Activated T-helper 9 cell treated with anti-CD3 and anti-CD28 coated beads, Interleukin-2, amount 50 U/mL, for 16 hours (primary cell): ENCODE data around the gene DRC7.
"Not testable (repeated sequence)": the region's sequence is repeated elsewhere in the genome, so short reads cannot be mapped to it uniquely, and the experiment has no call there.

Experiments
- DNase-seq: peaks from one replicate; pipeline ENCODE4 v3.0.0-alpha.2; 2020; ENCODE audit warnings: low read depth

Gene DRC7

DNA sequence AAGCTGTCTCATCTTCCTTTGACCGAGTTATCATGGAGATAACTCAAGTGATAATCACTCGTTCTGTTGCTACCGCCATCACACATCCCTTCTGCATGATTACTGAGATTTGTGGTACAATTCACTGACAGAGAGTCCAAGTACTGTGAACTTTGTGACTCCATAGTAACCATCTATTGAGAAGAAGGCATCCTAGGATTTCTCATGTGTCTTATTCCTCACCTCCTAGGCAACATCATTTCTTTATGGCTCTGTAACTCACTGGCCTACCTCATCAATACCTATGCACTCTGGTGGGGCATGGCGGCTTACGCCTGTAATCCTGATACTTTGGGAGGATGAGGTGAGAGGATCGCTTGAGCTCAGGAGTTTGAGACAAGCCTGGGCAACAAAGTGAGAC is 19.4 kb downstream of the DRC7 start:
- no peak for DNase-seq

DNA sequence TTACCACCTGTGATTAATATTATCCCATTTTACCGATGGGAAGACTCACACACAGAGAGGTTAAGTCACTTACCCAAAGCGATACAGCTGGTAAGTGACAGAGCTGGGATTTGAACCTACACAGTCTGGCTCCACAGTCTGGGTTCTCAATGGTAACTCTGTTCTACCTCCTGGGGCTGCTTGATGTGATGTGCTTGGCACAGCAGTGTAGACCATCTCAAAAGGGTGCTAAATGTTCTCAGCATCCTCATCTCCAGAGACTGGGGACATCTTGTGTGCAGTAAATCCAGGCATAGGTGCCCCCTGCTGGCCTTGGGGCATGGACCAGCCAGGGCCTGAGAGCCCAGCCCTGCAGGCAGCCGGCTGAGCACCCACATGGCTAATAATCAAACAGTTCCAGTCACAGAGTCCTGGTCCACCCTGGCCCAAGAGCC is 25.6 kb downstream of the DRC7 start:
- DNase-seq = no peak

DNA sequence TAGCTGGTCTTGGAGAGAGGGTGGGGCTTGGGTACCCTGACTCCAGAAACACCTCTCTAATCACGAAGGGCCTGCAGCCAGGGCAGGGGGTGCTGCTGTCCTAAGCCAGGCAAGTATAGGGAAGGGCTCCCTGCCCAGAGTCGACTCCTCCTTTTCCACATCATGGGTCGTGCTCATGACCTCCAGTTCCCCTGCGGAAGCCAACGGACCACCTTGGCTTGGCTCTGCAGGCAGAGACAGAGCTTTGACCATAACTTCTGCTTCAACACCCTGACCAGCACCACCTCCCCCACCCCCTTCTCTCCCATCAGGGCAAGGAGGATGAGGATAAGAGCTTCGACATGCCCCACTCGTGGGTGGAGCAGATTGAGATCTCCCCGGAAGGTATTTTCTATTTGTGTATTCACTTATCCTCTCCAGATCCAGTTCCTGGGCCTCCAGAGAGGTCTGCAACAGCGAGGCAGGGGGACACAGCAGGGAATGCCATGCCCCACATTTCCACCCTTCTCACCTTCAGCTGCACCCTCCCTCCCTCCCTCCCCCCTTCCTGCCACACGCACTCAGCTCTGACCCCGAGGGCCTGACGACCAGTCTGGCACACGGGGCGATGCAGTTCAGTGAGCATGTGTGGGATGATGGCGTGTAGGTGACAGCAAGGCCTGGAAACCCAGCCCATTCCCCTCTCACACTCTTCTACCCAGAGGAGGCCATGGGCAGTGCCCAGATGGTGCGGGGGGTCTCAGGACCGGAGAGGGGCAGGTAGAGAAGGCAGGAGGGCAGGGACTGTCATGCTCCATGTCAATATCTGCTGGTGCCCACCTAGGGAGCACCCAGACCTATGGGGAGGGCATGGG is 27.0 kb downstream of the DRC7 start:
- no peak for DNase-seq

DNA sequence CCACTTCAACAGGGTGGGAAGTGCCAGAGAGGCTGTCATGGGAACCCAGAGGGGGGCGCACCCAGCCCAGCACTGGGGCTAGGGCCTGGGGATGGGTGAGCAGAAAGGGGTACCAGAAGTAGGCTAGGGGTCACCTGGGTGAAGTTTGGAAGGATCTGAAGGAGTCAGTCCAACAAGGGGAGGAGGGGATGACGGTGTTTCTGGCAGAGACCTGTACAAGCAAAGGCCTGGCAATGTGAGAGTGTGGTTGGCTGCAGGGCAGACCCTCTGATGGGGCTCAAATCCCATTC is 27.5 kb downstream of the DRC7 start:
- DNase-seq = no peak

DNA sequence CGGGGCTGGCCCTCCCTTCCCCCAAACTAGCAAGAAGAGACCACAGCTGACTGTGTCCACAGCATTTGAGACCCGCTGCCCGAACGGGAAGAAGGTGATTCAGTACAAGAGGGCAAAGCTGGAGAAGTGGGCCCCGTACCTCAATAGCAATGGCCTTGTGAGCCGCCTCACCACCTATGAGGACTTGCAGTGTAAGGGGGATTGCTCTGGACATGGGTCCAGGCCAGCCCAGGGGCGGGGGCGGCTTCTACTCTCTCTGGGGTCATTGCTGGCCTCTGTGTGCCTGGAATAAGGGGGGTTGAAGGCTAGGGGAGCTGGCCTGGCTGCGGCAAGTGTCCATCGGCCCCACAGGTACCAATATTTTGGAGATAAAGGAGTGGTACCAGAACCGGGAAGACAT is 28.0 kb downstream of the DRC7 start:
- no peak for DNase-seq

DNA sequence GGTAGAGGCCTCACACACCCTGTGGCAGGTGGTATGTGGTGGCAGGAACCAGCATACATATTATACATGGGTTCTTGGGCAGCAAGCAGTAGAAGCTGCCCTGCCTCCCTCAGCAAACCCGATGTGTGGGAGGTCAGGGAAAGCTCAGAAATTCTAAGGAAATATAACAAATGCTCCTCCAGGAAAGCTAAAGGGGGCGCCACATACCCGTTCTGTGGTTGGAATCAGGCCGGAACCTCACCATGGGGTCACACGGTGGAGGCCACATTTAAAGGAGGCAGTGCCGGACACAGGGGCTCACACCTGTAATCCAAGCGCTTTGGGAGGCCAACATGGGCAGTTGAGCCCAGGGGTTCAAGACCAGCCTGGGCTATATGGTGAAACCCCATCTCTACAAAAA is 28.6 kb downstream of the DRC7 start:
- no peak for DNase-seq

DNA sequence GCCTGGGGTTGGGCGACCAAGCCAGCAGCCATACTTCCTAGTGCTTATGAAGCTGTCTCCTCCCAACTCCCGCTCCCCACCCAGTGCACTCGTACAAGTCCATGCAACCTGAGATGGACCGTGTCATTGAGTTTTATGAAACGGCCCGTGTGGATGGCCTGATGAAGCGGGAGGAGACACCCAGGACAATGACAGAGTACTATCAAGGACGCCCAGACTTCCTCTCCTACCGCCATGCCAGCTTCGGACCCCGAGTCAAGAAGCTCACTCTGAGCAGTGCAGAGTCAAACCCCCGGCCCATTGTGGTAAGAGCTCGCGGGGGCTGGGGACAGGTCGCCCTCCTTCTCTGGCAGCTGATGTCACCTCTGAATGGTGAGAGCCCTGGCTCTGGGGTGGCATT is 29.9 kb downstream of the DRC7 start:
- no peak for DNase-seq

DNA sequence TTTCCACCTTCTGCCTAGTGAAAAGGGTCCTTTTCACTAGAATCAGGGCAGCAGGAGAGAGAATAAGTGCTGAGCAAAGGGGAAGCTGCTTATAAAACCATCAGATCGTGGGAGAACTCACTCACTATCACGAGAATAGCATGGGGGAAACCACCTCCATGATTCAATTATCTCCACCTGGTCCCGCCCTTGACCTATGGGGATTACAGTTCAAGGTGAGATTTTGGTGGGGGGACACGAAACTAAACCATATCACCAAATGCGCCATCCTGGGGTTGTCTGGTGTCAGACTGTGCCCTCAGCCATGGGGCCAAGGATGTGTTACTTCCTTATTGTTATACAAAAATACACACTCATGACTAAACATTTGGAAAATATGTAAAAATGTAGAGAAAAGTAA is 30.5 kb downstream of the DRC7 start:
- DNase-seq = no peak

DNA sequence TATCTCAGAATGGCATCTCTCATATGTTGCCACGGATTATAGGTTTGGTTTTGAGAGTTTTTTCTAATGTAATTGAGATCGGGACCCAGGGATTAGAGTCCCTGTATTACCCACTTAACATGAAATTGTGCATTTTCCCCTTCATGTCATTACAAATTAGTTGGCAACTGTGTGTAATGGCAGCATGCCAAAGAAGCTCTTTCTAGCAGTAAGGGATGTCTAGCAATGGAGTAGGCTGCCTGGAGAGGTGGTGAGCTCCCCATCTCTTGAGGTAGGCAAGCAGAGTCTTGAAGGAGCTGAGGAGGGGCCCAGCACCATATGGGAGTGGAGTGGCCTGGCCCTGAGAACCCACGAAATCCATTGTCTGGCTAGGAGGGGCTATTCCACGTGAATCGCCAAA is 30.9 kb downstream of the DRC7 start:
- DNase-seq = no peak

DNA sequence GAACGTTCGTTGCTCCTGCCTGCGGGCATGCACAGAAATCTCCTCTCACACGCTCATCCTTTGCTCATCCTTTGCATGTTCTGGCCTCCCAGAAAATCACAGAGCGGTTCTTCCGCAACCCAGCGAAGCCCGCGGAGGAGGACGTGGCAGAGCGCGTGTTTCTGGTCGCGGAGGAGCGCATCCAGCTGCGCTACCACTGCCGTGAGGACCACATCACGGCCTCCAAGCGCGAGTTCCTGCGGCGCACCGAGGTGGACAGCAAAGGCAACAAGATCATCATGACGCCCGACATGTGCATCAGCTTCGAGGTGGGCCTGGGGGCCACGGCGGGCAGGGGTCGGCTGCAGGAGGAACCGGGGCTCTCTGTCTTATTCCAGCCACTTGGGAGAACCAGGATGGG is 31.4 kb downstream of the DRC7 start:
- no peak for DNase-seq

DNA sequence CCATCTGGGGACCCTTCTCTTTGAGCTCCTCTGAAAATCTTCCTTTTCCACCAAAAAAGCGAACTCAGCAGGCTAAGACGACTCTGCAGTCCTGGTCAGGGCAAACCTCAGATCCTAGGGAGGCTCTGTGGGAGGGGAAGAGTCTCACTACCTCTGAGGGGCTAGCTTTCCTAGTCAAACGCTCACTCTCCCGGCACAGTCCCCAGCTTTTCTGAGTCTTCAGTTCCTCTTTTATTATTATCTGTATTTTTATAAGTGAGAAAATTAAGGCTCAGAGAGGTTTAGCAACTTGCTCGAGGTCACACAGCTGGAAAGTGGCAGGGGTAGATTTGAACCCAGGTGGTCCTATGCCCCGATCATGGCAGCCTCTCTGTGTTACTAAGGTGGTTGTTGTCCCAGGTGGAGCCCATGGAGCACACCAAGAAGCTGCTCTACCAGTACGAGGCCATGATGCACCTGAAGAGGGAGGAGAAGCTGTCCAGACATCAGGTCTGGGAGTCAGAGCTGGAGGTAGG is 31.9 kb downstream of the DRC7 start:
- no peak for DNase-seq

DNA sequence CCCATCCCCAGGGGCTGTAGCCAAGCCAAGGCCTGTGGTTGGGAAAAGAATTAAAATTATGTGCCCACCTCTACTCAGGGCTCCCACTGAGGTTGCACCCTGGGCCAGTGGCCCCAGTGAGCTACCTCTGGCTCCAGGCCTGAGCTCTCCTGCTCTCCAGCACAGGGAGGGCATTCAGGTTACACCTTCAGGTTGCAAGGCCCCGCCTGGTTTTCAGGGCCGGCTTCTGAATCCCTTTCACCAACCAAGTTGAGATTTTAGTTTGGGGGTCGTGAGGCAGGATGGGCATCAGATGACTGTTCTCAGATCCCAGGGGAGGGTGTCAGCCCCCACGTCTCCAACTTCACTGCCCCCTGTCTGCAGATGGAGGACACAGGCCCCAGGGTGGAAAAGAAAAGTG is 33.0 kb downstream of the DRC7 start:
- no peak for DNase-seq

DNA sequence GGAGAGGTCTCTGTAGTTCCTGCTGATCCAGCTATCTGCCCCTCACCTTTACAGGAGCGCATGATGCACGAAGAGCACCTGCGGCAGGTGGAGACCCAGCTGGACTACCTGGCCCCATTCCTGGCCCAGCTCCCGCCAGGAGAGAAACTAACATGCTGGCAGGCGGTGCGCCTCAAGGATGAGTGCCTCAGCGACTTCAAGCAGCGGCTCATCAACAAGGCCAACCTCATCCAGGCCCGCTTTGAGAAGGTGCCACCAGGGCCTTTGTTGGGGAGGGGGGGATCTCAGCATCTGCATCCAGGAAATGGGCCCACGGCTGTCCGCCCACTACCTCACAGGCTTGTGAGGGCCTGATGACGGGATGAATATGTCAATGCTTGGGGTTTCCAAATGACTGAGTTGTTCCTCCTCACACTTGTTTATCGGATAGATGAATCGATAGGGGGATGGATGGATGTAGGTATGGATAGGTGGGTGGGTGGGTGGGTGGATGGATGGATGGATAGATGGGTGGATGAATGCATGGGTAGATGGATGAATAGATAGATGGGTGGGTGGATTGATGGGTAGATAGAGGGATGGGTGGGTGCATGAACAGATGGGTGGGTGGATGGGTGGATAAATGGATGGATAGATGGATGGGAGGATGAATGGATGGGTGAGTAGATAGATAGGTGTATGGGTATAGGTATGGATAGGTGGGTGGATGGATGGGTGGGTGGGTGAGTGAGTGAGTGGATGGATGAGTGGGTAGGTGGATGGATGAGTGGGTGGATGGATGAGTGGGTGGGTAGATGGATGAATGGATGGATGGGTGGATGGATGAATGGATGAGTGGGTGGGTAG is 34.0 kb downstream of the DRC7 start:
- DNase-seq = no peak

DNA sequence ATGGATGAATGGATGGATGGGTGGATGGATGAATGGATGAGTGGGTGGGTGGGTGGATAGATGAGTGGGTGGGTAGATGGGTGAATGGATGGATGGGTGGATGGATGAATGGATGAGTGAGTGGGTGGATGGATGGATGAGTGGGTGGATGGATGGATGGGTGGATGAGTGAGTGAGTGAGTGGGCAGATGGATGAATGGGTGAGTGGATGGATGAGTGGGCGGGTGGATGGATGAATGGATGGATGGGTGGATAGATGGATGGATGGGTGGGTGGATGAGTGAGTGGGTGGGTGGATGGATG is 34.5 kb downstream of the DRC7 start:
- DNase-seq = no peak

DNA sequence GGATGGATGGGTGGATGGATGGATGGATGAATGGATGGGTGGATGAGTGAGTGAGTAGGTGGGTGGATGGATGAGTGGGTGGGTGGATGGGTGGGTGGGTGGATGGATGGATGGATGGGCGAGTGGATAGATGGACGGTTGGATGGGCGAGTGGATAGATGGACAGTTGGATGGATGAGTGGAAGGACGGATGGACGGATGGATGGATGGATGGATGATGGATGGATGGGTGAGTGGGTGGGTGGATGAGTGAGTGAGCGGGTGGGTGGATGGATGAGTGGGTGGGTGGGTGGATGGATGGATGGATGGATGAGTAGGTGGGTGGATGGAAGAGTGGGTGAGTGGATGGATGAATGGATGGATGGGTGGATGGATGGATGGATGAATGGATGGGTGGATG is 35.2 kb downstream of the DRC7 start:
- DNase-seq = not testable (repeated sequence)

DNA sequence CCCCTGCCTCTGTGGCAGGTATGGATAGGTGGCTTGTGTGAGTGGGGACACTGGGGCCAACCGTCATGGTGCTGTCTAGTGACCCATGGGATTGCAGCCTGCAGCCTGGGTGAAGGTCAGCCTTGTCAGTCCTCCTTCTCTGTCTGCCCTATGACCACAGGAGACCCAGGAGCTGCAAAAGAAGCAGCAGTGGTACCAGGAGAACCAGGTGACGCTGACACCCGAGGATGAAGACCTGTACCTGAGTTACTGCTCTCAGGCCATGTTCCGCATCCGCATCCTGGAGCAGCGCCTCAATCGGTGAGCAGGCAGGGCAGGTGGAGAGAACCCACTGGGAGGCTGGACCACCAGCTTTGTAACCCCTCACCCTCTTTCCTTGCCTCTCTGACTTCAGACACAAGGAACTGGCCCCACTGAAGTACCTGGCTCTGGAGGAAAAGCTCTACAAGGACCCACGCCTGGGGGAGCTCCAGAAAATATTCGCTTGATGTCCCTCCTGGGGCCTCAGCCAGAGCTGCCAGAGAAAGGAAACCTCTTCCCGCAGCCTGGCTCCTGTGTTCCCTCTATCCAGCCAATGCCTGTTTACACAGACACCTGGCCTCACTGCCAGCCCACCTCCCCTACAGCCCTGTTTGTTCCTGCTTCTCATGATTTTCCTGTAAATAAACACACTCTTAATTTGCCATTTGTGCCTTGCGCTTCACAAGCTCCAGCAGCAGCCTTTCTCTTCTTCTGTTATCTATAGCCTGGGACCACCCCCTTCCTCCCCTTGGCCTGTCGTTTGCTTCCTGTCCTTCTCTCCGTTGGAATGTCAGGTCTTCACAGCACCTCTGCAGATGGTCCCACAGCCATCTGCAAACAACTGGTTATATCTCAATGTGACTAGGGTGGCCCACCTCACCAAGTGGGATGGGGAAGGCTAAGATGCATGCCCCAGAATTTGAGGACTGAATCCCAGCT is 36.4 kb downstream of the DRC7 start:
- DNase-seq = no peak

DNA sequence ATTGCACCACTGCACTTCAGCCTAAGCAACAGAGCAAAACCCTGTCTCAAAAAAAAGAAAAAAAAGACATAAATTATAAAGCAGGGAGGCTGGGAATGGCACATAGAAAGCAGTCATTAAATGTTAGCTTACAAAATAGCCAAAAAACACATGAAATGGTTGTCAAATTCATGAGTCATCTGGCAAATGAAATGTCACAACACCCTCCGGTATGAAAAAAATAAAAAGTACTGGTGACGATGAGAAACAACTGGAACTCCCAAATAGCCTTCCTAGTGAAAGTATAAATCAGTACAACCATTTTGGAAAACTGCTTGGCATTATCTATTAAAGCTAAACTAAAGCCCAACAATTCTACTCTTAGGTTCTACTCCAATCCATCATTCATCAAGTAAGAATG is 37.4 kb downstream of the DRC7 start:
- no peak for DNase-seq

DNA sequence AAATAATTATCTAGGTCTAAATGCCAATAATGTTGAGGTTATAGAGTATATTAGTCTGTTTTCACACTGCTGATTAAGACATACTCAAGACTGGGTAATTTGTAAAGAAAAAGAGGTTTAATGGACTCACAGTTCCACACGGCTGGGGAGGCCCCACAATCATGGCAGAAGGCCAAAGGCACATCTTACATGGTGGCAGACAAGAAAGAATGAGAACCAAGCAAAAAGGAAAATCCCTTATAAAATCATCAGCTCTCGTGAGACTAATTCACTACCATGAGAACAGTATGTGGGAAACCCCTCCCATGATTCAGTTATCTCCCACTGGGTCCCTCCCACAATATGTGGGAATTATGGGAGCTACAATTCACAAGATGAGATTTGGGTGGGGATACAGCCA is 38.1 kb downstream of the DRC7 start:
- DNase-seq = no peak

DNA sequence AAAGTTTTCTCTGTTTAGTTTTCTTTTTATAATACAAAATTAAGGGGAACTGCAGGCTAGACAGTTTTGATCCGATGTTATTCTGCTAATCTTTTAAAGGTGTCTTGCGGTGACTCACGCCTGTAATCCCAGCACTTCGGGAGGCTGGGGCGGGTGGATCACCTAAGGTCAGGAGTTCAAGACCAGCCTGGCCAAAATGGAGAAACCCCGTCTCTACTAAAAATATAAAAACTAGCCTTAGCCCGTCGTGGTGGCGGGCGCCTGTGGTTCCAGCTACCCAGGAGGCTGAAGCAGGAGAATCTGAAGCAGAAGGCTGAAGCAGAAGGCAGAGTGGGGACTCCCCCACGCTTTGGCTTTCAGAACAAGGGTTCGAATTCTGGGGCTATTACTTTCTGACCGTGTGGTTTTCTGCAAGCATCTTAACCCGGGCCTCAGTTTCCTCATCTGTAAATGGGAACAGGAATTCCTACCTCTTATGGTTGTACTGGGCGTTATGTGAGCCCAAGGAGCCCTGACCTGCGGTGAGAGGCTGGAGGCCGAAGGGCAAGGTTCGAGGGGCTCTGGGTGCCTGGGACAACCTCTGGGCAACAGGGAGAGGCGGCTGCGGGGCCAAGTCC is 39.8 kb downstream of the DRC7 start:
- DNase-seq = no peak

DNA sequence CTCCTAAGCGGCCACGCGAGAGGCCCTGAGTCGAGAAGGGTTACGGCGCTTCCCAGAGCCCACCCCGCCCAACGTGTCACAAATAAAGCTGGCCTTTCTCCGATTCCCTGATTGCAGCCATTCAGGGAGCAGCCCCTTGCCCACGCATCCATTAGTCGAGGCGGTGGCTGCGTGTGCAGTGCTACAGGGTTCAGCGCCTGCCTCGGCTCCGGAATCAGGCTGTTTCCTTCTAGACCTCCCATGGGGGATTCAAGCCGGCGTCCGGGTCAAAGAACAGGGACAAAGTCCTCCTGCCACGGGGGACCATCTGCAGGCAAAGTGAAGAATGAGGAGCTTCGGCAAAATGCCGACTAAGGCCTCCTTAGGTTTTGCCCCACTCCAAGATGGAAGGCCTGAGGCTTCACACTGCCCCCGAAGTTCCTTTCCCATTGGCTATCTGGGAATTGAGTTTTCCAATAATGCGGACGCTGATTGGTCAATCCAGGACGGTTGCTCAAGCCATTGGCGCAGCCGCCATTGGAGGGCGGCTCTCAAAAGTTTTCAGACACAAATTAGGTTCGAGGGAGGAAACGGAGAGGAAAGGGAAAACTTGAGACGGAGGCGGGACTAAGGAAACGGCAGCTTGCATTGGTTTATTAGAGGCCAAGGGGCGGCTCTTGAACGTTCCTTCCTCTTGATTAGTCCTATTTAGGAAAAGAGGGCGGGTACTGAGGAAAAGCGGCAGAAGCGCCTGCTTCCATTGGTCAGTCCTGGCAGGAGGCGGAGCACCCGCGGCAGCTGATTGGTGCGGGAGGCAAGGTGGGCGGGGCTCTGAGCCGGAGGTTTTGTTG is 40.5 kb downstream of the DRC7 start:
- DNase-seq = peak; percentile 96
